Bronchial epithelial cell (primary cell): Measurements from ENCODE around the gene PHLDB1. TPM values are rescaled to one million over a fixed set of nuclear protein-coding genes. Genes with fewer than 3 reads are reported as not detected.
A peak's percentile ranks its signal among the peaks of the same experiment; 100 is the strongest.

Experiments
- DNase-seq: peaks from one replicate; pipeline ENCODE4 v3.0.0-alpha.2; 2010; ENCODE audit warnings: low read depth
- FAIRE-seq: peaks from 2 replicates; lab custom pipeline; 2011; peaks lifted over from hg19 to GRCh38; lab: Jason Lieb, UNC
- H3K27me3 ChIP-seq: 2 replicates; pipeline ENCODE4 v1.5.1; 2011; ENCODE audit warnings: low read length; ENCODE audit not compliant: control insufficient read depth, insufficient read depth
- H3K36me3 ChIP-seq: 2 replicates; pipeline ENCODE4 v1.5.1; 2011; ENCODE audit warnings: low read length; ENCODE audit not compliant: control insufficient read depth, insufficient read depth
- H3K4me3 ChIP-seq: 2 replicates; pipeline ENCODE4 v1.5.1; 2011; ENCODE audit warnings: mild to moderate bottlenecking, low read depth, low read length, control low read depth
- total RNA-seq: library from RNA; depleted of rRNA; stranded (reverse); fragments of >200 nt; gene quantifications from 2 replicates; pipeline ENCODE4 v1.2.1, GENCODE V29; 2014
- TF ChIP-seq, protein P1 (sequence below): IDR thresholded peaks from 2 replicates; pipeline ENCODE4 v1.5.1; 2011; ENCODE audit warnings: mild to moderate bottlenecking, moderate library complexity, low read length, control low read depth, inconsistent platforms; ENCODE audit not compliant: insufficient read depth, severe bottlenecking

PHLDB1 gene
- total RNA-seq, 1 donor from 2014 or later: 22.6 TPM

DNA sequence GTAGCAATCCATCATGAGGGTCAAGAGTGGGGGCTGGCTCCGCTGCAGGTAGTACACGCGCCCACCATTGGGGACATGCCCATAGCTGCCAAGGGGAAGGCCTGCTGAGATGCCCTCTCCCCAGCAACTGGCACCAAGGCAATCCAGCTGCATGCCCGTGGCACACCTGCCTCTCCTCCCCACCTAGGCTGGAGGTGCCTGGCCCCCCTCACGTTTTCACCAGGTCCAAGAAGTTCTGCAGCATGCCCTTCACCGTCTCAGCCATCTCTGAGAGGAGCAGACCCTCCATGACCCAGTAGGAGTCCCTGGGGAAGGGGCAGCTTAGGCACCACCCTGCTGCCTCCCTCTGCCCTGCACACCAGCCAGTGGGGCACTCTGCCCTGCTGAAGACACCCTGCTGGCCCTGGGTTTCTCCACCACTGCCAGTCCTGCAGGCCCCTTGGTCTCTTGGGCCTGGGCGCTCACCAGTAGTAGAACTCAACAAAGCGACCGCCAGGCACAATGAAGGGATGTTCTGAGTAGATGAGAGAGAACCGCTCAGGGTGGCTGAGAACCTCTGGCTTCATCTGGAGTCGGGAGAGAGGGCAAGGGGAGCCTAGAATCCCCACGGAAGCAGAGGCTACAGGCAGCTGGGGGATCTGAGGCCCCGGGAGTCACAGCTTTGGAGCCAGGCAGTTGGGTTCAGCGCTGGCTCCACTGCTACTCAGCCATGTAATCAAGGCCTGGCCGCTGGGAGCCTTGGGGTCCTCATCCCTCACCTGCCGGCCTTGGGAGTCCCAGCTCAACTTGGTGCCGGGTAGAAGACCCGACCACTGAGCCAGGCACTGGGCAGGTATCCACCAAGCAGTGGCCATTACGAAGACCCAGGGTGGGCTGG lies 54.2 kb downstream of the PHLDB1 start:
- TF ChIP-seq, protein P1, sequence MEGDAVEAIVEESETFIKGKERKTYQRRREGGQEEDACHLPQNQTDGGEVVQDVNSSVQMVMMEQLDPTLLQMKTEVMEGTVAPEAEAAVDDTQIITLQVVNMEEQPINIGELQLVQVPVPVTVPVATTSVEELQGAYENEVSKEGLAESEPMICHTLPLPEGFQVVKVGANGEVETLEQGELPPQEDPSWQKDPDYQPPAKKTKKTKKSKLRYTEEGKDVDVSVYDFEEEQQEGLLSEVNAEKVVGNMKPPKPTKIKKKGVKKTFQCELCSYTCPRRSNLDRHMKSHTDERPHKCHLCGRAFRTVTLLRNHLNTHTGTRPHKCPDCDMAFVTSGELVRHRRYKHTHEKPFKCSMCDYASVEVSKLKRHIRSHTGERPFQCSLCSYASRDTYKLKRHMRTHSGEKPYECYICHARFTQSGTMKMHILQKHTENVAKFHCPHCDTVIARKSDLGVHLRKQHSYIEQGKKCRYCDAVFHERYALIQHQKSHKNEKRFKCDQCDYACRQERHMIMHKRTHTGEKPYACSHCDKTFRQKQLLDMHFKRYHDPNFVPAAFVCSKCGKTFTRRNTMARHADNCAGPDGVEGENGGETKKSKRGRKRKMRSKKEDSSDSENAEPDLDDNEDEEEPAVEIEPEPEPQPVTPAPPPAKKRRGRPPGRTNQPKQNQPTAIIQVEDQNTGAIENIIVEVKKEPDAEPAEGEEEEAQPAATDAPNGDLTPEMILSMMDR: no peak
- Histone ChIP-seq H3K27me3 (no peaks in the 10 kb centered on the region), H3K4me3 (no peak overlapping the region), H3K36me3 (no peaks in the 10 kb centered on the region)
- DNase-seq (no peak), FAIRE-seq (peak; percentile 70)

DNA sequence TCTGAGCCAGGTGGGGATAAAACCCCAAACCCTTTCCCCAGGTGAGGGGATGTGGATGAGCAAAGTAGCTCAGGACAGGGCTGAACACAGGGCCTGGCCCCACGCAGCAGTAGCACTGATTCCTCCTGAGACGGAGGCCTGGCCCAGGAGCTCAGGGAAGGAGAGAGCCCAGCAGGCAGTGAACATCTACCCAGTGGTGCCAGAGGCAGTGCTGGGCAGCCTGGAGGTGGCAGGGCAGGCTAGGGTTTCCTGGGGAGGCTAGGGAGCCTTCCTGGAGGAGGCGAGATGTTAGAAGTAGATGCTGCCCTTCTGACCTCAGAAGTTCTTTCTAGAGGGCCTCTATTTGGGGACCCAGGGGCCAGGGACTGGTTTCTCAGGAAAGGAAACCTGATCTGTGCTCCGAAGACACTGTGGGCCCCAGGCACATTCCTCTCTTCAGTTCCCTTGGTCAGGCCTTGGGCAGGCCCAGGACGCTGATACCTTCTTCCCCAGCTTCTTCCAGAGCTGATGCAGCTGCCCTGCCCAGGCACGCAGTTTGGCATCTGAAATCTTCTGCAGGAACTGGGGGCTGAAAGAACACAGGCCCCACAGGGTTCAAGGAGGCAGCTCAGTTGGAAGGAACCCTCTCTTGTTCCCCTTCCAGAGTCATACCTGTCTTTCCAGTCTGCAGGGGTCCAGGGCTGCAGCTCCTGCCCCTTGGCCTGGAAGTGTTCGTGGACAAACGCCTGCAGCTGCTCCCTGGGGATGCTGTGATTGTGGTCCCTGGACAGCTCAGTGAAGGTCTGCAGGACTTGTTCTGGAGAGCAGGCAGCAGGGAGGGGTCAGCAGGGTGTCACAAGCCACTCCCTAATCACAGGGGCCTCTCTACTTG lies 55.2 kb downstream of the PHLDB1 start:
- peak; percentile 22 for DNase-seq

DNA sequence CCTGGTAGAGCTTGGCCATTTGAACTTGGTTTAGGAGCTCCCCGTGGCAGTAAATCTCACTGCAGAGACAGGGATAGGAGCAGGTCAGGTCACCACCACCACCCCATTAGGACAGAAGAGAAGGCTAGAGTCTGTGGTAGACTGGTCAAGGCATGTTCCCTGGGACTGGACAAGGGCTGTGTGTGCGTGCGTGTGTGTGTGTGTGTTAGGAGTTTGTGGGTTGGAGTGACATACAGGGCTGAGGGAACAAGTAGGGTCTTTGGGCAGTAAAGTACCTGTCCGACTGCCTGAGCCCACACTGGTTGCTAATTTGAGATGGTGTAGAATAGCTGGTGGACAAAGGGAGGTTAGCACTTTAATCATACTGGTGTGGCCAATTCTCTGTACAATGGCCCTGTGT lies 56.0 kb downstream of the PHLDB1 start:
- TF ChIP-seq, protein P1: no peak
- H3K27me3 ChIP-seq: no peaks in the 10 kb centered on the region
- DNase-seq (no peak), FAIRE-seq (peak; percentile 13)
- H3K4me3 ChIP-seq: no peak overlapping the region
- no peaks in the 10 kb centered on the region for H3K36me3 ChIP-seq

More for the DNA sequence above, 55.2 kb downstream of the PHLDB1 start:
- TF ChIP-seq, protein P1: no peak
- FAIRE-seq: no peak
- Histone ChIP-seq H3K27me3 (no peaks in the 10 kb centered on the region), H3K4me3 (no peak overlapping the region), H3K36me3 (no peaks in the 10 kb centered on the region)

DNA sequence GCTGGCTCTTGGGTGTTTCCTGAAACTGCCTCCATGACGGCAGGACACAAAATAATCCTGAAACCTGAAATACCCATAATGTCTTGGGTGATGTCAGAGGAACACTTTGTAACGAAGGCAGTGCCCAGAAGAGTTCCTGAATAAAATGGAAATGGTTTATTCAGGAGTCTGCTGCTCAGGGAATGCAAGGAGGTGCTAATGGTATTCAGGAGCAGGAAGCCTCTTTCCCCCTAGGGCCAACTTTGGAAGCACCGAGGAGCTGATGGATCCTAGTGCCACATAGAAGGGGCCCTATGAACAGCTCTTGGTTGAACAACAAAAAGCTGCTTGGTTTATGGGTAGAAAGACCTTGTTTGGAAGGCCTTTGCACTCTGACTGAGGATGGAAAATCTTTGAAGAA lies 56.5 kb downstream of the PHLDB1 start:
- TF ChIP-seq, protein P1: no peak
- Histone ChIP-seq H3K4me3 (no peak overlapping the region), H3K36me3 (no peaks in the 10 kb centered on the region), H3K27me3 (no peaks in the 10 kb centered on the region)
- FAIRE-seq (no peak), DNase-seq (no peak)

DNA sequence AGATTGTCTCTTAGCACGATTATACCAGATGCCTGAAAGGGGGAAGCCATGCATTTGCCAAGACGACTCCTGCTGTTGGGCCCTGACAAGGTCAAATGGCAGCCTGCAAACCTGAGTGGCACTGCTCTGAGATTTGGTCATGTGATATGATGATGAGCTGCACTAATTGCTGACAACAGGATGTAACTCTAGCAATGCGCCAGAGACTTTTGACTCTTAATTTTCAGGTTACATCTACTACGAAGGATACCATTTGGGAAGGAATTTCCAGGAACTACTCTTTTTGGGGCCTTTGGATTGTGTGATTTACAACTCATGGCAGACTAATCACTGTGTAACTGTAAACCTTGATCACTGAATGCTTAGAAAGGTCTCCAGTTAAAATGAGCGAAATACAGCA lies 59.0 kb downstream of the PHLDB1 start:
- FAIRE-seq: no peak
- Histone ChIP-seq H3K4me3 (no peak overlapping the region), H3K27me3 (no peaks in the 10 kb centered on the region), H3K36me3 (no peaks in the 10 kb centered on the region)
- no peak for DNase-seq
- TF ChIP-seq, protein P1: no peak
